GM12891 (cell line): ENCODE data around the gene GRAP2.

Experiments
- POLR2A ChIP-seq: IDR thresholded peaks from 2 replicates; pipeline ENCODE4 v1.6.1; 2011; ENCODE audit warnings: low read depth, low read length, control low read depth
- POLR2AphosphoS5 ChIP-seq: IDR thresholded peaks from 2 replicates; pipeline ENCODE4 v1.6.1; 2011; ENCODE audit warnings: low read depth, low read length, control low read depth
- POU2F2 ChIP-seq: IDR thresholded peaks from 2 replicates; pipeline ENCODE4 v1.6.1; 2011; ENCODE audit warnings: low read depth, mild to moderate bottlenecking, control low read depth, low read length, moderate library complexity
- TAF1 ChIP-seq: IDR thresholded peaks from 2 replicates; pipeline ENCODE4 v1.6.1; 2011; ENCODE audit warnings: low read depth, low read length, control low read depth

GRCh38 chr22:39940757-39941305 is 39.9 kb downstream of the GRAP2 start:
- TF ChIP-seq POLR2AphosphoS5 (no peak), POLR2A (no peak), TAF1 (no peak), POU2F2 (no peak)
